ENCODE data around the gene SERPINB1. TPM values are rescaled to one million over a fixed set of nuclear protein-coding genes. Genes with fewer than 3 reads are reported as not detected.

The SERPINB1 gene
- total RNA-seq, 4 donors from 2014 or later: 12.6 to 41.1 (median 17.6) TPM

GRCh38 chr6:2870046-2870636 is 28.5 kb upstream of the SERPINB1 start:
- TF ChIP-seq, protein P1, sequence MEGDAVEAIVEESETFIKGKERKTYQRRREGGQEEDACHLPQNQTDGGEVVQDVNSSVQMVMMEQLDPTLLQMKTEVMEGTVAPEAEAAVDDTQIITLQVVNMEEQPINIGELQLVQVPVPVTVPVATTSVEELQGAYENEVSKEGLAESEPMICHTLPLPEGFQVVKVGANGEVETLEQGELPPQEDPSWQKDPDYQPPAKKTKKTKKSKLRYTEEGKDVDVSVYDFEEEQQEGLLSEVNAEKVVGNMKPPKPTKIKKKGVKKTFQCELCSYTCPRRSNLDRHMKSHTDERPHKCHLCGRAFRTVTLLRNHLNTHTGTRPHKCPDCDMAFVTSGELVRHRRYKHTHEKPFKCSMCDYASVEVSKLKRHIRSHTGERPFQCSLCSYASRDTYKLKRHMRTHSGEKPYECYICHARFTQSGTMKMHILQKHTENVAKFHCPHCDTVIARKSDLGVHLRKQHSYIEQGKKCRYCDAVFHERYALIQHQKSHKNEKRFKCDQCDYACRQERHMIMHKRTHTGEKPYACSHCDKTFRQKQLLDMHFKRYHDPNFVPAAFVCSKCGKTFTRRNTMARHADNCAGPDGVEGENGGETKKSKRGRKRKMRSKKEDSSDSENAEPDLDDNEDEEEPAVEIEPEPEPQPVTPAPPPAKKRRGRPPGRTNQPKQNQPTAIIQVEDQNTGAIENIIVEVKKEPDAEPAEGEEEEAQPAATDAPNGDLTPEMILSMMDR (IDR thresholded peaks at IDR 0.05): no peak
- TF ChIP-seq POLR2A (IDR thresholded peaks at IDR 0.05): no peak
- intact Hi-C loops (cut with DNase I; ENCODE audit: low total_unique reads): no loop called here
- no peak overlapping the region for H3K4me3 ChIP-seq (ENCODE audit: low read depth, poor library complexity, severe bottlenecking)
- no peak for DNase-seq (ENCODE audit: low spot score in 2 of 2)
- WGBS, 2 donors: 93 to 95% methylated on average over 26 to 38 of the region's 39 CpGs

DNA sequence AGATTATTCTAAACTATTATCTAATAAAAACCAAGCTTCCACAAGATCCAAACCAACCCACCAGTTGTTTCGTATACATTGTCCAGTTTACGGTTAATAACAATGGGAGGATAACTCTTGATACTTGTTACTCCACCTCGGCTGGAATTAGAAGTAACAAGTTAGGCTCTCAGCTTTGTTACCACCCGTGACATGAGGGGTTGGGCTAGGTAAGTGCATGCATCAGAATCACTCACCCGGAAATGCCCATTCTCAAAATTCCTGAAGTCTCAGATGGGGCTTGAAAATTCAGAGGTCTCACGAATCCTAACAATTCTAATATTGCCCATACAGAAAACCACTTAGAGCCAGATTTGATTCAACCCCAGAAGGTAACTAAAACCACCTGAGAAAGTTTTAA is 27.0 kb upstream of the SERPINB1 start:
- TF ChIP-seq, protein P1 (IDR thresholded peaks at IDR 0.05): no peak
- no peak for TF ChIP-seq POLR2A (IDR thresholded peaks at IDR 0.05)
- 87 to 91% methylated on average over 6 of the region's 6 CpGs for WGBS, 2 donors
- H3K4me3 ChIP-seq (ENCODE audit: low read depth, poor library complexity, severe bottlenecking): no peak overlapping the region
- intact Hi-C loops (cut with DNase I; ENCODE audit: low total_unique reads): no loop called here
- DNase-seq (ENCODE audit: low spot score in 2 of 2): no peak

DNA sequence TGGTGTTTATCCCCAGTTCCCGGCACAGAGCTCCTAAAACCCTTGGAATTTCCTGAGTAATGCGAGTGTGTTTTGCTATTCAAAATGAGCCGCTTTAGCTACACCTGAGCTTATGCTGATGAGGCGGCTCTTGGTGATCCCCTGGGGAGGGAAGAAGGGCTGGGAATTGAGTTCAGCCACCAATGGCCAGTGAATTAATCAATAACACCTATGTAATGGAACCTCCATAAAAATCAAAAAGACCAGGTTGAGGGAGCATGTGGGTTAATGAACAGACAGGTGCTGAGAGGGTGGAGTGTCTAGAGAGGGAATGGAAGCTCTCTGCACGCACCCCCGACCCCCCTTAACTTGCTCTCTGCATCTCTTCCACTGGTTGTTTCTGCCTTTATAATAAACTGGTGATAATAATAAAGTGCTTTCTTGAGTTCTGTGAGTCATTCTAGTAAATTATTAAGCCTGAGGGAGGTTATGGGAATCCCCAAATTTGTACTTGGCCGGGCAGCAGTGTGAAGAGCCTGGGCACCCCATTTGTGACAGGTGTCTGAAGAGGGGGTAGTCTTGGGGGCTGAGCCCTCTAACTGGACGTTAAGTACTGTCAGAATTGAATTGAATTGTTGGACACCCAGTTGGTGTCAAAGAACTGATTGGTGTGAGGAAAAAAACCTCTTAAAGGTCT is 24.6 kb upstream of the SERPINB1 start:
- intact Hi-C loops (cut with DNase I; ENCODE audit: low total_unique reads): no loop called here
- H3K4me3 ChIP-seq (ENCODE audit: low read depth, poor library complexity, severe bottlenecking): no peak overlapping the region
- DNase-seq (ENCODE audit: low spot score in 2 of 2): no peak
- TF ChIP-seq, protein P1 (IDR thresholded peaks at IDR 0.05): no peak
- TF ChIP-seq POLR2A (IDR thresholded peaks at IDR 0.05): no peak
- WGBS, 2 donors: 36 to 38% methylated on average over 8 of the region's 8 CpGs

DNA sequence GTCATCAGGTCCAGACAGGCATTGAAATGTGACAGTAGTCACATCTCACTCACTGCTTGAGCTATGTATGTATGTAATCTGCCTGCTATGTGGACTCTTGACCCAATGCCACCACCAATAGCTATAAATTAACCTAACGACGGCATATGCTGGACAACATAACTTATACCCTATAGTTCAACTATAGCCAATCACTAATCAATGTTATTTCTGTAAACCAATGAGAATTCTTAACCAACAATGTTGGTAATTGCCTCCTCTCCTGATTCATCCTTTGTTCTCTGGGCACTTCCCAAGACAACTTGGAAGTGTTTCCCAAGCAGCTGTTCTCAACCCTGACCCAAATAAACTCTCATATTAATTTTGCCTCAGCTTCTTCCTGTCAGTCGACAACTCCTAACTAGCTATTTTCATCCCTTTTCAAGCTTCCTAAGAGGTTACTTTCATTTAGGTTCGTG is 24.1 kb upstream of the SERPINB1 start:
- DNase-seq (ENCODE audit: low spot score in 2 of 2): no peak
- no peak overlapping the region for H3K4me3 ChIP-seq (ENCODE audit: low read depth, poor library complexity, severe bottlenecking)
- 37 to 45% methylated on average over 4 of the region's 4 CpGs for WGBS, 2 donors
- TF ChIP-seq, protein P1 (IDR thresholded peaks at IDR 0.05): no peak
- TF ChIP-seq POLR2A (IDR thresholded peaks at IDR 0.05): no peak
- intact Hi-C loops (cut with DNase I; ENCODE audit: low total_unique reads): no loop called here

- 86 to 89% methylated on average over 7 of the region's 7 CpGs for WGBS, 2 donors
- no peak overlapping the region for H3K4me3 ChIP-seq (ENCODE audit: low read depth, poor library complexity, severe bottlenecking)
- intact Hi-C loops (cut with DNase I; ENCODE audit: low total_unique reads): no loop called here
- no peak for DNase-seq (ENCODE audit: low spot score in 2 of 2)
- TF ChIP-seq, protein P1 (IDR thresholded peaks at IDR 0.05): no peak
- TF ChIP-seq POLR2A (IDR thresholded peaks at IDR 0.05): no peak
Observed at GRCh38 chr6:2865270-2865669, 23.6 kb upstream of the SERPINB1 start.
